Right renal pelvis (tissue), 4 donors: ENCODE measurements around the gene AKR1B15. TPM values are rescaled to one million over a fixed set of nuclear protein-coding genes. Genes with fewer than 3 reads are reported as not detected.

Experiments used
- DNase-seq, 4 donors: peaks; one replicate each; pipeline ENCODE4 v3.0.0-alpha.2; 2013; ENCODE audit warnings: low read depth in 4 of 4, low spot score in 3 of 4, missing footprints in 1 of 4
- polyA plus RNA-seq, 4 donors: library from polyadenylated mRNA; unstranded; fragments of 120-200 nt; gene quantifications; one replicate each; pipeline ENCODE4 v1.2.1, GENCODE V29; 2013; ENCODE audit not compliant: insufficient read length in 4 of 4

Gene AKR1B15
- polyA plus RNA-seq, 4 donors = 0.05 to 0.16 TPM; not detected in 2

DNA sequence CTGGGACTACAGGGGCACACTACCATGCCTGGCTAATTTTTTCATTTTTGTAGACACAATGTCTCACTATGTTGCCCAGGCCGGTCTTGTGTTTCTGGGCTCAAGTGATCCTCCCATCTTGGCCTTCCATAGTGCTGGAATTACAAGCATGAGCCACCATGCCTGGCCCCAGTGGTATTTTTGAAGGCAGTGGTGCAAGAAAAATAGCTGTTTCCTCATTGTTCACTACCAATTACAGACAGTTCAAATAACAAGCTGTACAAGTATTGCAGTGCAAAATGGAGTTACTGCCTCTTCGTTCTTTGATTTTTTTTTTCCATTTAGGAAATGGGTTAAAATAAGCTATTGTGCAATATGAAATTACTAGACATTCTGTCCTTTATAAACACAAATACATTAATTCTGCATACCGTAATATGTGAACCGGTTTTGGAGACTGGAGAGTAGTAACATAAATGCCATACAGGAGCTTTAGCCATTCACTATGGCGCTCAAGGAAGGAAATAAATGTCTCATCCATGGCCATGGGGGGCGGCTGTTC is 62.8 kb downstream of the AKR1B15 start:
- DNase-seq = no peak

DNA sequence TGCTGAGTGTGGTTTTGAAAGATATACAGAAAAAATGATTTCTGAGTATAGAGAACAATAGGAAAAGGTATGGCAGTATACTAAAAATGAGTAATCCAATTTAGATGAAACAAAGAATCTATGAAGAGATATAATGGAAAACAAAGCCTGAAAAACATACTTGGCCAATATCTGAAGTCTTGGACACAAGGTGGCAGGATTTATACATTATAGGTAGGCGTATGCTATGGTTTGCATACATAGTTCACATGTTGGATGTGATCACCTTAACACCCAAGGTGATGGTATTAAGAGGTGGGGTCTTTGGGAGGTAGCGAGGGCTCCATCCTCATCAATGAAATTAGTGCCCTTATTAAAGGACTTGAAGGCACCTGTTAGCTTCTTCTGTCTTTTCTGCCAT is 63.3 kb downstream of the AKR1B15 start:
- no peak for DNase-seq

DNA sequence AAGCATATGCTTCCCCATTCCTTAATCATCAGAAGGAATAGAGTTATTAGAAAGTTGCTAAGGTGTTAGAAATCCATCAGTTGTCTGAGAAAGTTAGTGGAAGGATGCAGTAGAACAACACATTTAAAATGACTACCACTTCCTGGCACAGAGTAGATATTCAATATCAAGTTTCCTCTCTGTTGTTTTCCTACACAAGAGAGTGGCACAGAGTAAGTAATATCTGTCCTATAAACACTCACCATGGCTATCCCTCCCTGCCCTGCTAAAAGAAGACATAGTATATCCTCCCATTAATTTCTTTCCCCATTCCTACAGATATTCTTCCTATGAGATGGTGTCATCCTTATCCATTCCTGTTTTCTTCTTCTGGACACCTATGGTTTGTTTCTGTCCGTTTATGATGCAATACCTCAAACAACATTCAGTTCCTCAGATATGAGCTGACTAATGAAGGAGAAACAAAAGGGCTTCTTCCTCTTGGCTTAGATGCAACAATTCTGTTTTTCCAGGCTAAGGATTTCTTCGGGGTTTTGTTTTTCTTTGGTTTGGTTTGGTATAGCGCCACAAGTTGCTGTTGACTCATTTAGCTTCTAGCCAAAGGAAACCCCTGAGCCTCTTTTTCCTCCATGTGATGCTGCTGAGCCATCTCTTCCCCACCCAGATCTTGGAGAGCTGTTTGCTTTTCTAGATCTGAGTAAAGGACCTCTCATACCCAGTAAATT is 64.9 kb downstream of the AKR1B15 start:
- DNase-seq = no peak

DNA sequence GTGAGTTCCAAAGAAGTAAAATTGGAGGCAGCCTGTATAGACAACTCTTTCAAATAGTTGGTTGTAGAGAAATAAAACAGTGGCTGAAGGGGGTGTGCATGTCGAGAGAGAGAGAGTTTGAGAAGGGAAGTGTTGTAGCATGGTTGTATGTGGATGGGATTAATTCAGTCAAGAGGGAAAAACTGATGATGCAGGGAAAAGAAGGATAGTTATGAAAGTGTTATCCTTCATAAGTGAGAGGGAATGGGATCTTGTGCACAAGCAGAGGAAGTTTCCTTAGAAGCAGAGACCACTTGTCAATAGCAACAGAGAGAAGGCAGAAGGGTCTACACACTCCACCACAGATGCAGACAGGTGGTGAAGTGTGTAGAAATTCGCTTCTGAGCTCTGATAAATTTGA is 67.7 kb downstream of the AKR1B15 start:
- DNase-seq = no peak

DNA sequence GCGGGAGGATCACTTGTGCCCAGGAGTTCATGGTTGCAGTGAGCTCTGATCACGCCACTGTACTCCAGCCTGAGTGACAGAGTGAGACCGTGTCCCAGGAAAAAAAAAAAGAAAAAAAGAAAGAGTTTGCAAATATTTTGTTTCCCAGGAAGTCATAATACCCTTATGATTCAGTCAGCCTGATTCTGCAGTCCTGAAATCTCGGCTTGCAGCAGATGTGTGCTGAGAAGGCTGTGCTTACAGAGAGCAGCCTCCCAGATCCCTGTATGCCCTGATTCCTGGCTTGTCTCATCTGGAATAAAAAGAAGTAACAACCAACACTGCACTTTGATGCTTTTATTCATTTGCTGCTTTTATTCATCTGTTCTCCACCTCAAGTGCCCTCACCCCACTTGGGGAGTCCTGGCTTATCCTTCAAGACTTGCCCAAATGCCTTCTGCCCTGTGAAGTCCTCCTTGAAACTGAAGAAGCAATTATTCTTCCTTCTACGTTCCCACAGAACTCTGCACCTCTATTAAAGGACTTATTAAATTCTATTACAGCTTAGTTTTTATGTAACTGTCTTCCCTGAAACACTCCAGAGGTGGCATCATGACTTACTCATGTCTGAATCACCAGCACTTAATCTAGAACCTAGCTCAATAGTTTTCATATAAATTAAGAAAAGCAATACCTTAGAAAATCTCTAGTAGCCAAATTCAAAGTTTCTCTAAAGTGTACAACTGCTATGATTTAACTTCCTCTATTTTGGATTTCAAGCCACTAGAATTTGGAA is 70.0 kb downstream of the AKR1B15 start:
- no peak for DNase-seq

DNA sequence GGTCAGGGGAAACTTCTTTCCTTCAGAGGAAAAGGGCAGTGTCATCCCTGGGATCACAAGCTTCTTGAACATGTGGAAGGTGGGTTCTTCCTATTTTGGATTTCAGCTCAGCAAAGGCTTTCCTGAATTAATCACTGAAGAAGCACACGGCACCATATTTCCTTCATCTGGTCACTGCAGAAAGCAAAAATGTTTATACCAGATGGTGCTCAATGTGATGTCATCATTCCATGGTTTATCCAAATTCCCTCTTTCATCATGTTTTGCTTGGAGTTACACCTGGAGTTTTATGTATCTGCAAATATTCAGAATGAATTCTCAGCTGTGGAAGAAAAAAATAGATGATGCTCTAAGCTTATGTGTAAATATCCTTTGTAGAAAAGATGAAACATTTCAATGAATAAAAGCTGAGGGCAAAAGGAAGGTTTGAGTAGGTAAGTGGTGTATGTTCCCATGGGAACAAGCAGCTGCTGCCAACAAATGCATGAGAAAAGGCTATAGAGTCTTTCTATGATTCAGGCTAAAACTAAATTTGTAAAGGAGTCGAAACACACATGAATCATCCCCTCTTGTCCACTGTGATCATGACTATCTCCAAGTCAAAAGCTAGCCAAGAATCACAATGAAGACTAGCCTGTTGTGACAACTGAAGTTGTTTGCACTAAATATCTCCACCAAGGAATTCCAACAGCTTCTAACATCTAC is 70.9 kb downstream of the AKR1B15 start:
- no peak for DNase-seq

DNA sequence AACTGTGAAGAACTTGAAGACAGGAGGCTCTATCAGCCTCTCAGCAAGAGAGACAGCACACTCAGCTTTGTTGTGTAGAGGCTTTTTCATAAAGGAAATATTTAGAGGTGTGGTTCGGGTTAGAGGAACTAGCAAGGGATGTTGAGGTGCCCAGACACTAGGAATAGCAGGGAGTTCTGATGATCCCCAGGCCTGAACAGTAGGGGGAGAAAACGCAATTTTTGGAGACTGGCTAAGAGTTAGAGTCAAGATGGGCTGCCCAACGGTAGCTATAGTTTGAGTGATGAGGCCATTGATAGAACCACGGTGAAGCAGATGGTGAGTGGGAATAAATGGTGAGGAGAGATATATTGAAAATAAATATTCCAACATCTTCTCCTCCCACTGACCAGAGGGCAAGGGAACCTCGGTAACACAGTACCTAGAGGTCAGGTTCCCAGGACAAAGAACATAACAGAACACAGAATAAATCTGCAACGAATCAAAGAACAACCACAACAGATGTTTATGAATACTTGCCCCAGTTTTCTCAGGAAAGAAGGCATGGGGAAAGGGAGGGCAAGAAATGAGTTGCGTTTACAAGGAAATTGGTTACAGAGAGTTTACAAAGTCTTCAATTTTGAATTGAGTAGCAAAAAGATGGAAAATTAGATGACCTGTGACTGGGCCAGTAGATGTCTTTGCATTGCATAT is 73.5 kb downstream of the AKR1B15 start:
- no peak for DNase-seq

DNA sequence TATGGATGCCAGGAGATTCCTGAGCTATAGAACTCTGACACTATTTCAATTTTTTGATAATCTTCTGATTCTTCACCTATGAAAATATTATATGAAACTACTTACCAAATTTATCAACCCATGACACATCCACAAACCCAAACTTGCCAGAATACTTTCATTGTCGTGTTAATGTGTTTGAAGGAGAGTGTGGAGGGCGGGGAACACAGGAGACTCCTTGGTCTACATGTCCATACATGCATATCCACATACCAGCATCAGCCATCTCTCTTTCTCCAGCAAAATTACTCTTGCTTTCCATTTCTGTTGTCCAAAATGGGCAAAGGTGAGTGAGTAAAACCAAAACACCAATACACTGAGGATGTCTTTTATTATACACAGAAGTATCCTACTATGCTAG is 74.3 kb downstream of the AKR1B15 start:
- no peak for DNase-seq

DNA sequence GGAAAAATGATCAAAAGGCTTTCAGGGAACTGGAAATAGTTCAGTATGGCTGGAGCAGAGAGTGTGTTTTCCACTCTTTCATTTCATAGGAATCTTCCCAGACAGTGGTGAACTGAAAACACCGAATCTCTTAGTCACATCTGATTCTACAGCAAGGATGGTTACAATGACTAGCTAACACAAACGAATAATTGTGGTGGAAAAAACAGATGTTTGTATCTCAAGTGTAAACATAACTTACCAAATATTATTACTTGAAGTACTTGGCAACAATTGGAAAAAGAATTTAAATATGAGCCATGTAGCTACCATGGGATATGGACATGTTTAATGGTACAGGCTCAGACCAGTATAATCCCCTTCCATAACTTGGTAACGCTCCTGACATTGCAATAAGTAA is 76.6 kb downstream of the AKR1B15 start:
- DNase-seq = no peak

DNA sequence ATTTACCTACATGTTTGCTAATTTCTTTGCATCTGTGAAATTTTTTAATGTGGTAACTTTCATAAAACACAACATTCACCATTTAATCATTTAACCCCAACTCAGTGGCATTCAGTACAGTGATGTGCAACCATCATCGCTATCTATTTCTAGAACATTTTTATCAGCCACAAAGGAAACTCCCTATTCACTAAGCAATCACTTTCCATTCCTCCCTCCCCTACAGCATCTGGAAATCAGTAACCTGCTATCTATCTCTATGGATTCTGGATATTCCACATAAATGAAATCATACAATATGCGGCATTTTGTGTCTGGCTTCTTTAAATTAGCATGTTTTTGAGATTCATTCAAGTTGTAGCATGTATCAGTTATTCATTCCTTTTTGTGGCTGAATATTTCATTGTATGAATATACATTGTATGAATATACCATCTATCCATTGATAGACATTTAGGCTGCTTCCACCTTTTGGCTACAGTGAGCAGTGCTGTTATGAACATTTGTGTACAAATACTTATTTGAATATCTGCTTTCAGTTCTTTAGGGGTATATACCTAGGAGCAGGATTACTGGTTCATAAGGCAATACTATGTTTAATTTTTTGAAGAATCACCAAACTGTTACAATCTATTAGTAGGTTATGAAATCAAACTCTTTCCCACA is 78.3 kb downstream of the AKR1B15 start:
- DNase-seq = no peak

DNA sequence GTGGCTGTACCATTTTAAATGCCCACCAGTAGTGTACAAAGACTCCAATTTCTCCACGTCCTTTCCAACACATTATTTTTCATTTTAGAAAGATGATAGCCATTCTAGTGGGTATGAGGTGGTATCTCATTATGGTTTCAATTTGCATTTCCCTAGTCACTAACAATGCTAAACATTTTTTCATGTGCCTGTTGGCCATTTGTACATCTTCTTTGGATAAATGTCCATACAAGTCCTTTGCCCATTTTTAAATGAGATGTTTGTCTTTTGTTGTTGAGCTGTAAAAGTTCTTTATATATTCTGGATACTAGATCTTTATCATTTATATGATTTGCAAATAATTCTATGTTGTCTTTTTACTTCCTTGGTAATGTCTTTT is 78.9 kb downstream of the AKR1B15 start:
- DNase-seq = no peak

DNA sequence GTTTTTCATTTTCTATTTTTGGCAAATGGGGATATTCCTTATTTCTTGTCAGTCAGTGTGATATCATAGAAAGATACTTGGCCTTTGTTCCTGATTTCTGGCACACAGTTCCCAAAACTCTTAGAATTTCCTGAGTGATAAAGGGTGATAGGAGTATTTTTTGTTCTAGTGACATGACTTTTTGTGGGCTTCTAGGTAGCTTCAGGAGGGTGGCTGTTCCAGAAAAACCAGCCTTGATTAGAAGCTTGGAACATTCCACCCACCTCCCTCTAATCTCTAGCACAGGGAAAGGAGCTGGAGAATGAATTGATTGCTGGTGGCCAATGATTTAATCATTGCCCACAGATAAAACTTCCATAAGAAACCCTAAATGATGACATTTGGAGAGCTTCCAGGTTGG is 80.5 kb downstream of the AKR1B15 start:
- DNase-seq = no peak

Other genes with a start within 250 kb of the AKR1B15 start
- 10 to 100 TPM; 22.9 to 26.1 (median 25.8) TPM for gene SLC35B4, start 232.2 kb upstream of the AKR1B15 start, polyA plus RNA-seq
- gene AKR1B1, start 90.0 kb upstream of the AKR1B15 start, polyA plus RNA-seq = 100 to 1,000 TPM; 102 to 111 (median 106) TPM
- gene AKR1B10, start 21.5 kb upstream of the AKR1B15 start, polyA plus RNA-seq = under 1 TPM in 2 of 4 donors, not detected in 2; 0.05 to 0.21 TPM
- 10 to 100 TPM; 42.9 to 50.2 (median 49.2) TPM for gene BPGM, start 97.7 kb downstream of the AKR1B15 start, polyA plus RNA-seq
- 100 to 1,000 TPM; 229 to 278 (median 260) TPM for gene CALD1, start 230.5 kb downstream of the AKR1B15 start, polyA plus RNA-seq